Measurements from ENCODE around the gene FCHSD2.

- TF ChIP-seq CEBPB (IDR thresholded peaks at IDR 0.05) (peak; percentile 56 to 71; a peak in 2 of 4 replicates), JUN (IDR thresholded peaks at IDR 0.05) (no peak), CTCF (IDR thresholded peaks at IDR 0.05) (no peak), RCOR1 (IDR thresholded peaks at IDR 0.05; ENCODE audit: low read depth, low read length) (no peak), USF2 (IDR thresholded peaks at IDR 0.05) (no peak), NR3C1 (IDR thresholded peaks at IDR 0.05) (no peak), RAD21 (conservative IDR thresholded peaks at IDR 0.05 in 1 of 2, IDR thresholded peaks at IDR 0.05 in 1 of 2) (no peak), MYC (IDR thresholded peaks at IDR 0.05; ENCODE audit: borderline replicate concordance, low read length) (no peak), SMC3 (IDR thresholded peaks at IDR 0.05) (no peak), TP53 (CRISPR knock-in tag; IDR thresholded peaks at IDR 0.05) (no peak), BCL3 (IDR thresholded peaks at IDR 0.05) (no peak), POLR2A (IDR thresholded peaks at IDR 0.05; ENCODE audit: low read length) (no peak)
Measured at GRCh38 chr11:72962084-72962483, 180.0 kb downstream of the FCHSD2 start.
